HUES48 (cell line): ENCODE results near the gene NCK2.
"Not testable (repeated sequence)": the region's sequence is repeated elsewhere in the genome, so short reads cannot be mapped to it uniquely, and the experiment has no call there.

ENCODE experiments used
- H3K27ac ChIP-seq: one replicate; pipeline ENCODE4 v1.7.0; 2013; ENCODE audit warnings: low read depth, low read length, inconsistent platforms
- H3K27me3 ChIP-seq: 2 replicates; pipeline ENCODE4 v1.6.1; 2013; ENCODE audit warnings: mild to moderate bottlenecking, low read length; ENCODE audit not compliant: control insufficient read depth, insufficient read depth
- H3K36me3 ChIP-seq: 2 replicates; pipeline ENCODE4 v1.6.1; 2013; ENCODE audit warnings: low read length; ENCODE audit not compliant: control insufficient read depth, insufficient read depth
- H3K4me1 ChIP-seq: 2 replicates; pipeline ENCODE4 v1.6.1; 2013; ENCODE audit warnings: mild to moderate bottlenecking, low read length; ENCODE audit not compliant: control insufficient read depth, insufficient read depth
- H3K4me3 ChIP-seq: 2 replicates; pipeline ENCODE4 v1.5.1; 2013; ENCODE audit warnings: mild to moderate bottlenecking, low read depth, low read length
- H3K9ac ChIP-seq: 2 replicates; pipeline ENCODE4 v1.6.1; 2013; ENCODE audit warnings: mild to moderate bottlenecking, low read depth, low read length, moderate library complexity
- H3K9me3 ChIP-seq: 2 replicates; pipeline ENCODE4 v1.6.1; 2013; ENCODE audit warnings: low read length; ENCODE audit not compliant: control insufficient read depth, insufficient read depth

The NCK2 gene

GRCh38 chr2:105756865-105757264, 12.2 kb downstream of the NCK2 start:
- not testable (repeated sequence) for H3K36me3 ChIP-seq, H3K27me3 ChIP-seq, H3K27ac ChIP-seq, H3K9ac ChIP-seq, H3K4me3 ChIP-seq, H3K9me3 ChIP-seq
- H3K4me1 ChIP-seq, result peaks cover 54% of the 10 kb centered on the region

GRCh38 chr2:105757433-105757832, 12.7 kb downstream of the NCK2 start:
- no peaks in the 10 kb centered on the region for H3K9me3 ChIP-seq
- H3K9ac ChIP-seq, result no peak overlapping the region
- H3K27me3 ChIP-seq, result no peaks in the 10 kb centered on the region
- no peak overlapping the region for H3K4me3 ChIP-seq
- H3K36me3 ChIP-seq, result peaks cover 4% of the 10 kb centered on the region
- H3K4me1 ChIP-seq, result peaks cover 59% of the 10 kb centered on the region
- no peak overlapping the region for H3K27ac ChIP-seq

GRCh38 chr2:105760191-105760590, 15.5 kb downstream of the NCK2 start:
- H3K9me3 ChIP-seq, result no peaks in the 10 kb centered on the region
- 0 out of 2 replicates have a peak, but pooled peaks cover 2% of the 10 kb centered on the region for H3K36me3 ChIP-seq
- no peak overlapping the region for H3K4me3 ChIP-seq
- H3K9ac ChIP-seq, result no peak overlapping the region
- H3K27me3 ChIP-seq, result no peaks in the 10 kb centered on the region
- H3K4me1 ChIP-seq, result peaks cover 47% of the 10 kb centered on the region
- H3K27ac ChIP-seq, result no peak overlapping the region

DNA sequence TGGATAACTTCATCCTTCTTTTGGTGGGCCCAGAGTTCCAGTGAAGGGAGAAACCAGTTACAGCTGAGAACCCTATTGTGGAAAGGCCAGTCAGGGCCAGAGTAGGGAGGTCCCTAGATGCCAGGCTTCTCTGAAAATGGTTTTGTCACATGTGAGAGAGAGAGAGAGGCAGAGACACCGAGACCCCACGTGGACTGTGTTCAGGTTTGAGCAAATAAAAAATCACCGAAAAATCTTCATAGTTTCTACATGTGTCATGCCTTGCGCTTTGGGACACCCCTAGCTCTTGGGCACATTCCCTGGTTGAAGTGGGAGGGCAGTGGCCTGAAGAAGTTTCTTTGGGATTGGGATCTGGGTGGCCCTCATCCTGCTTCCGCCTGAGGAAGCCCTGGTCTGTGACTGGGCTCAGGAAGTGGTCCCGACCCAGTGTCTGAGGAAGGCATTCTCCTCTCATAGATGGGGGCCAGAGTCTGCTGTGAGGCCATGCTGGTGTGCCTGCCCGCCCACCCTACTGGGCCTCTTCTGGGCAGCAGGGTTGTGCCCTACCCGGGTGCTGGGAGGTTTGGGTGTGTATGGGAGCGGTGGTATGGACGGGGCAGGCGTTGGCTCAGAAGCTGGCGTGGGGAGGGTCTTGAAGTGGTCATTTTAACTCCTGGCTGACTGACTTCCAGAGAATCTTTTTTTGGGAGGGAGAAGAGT, 16.1 kb downstream of the NCK2 start:
- Histone ChIP-seq H3K36me3 (0 out of 2 replicates have a peak, but pooled peaks cover 2% of the 10 kb centered on the region), H3K4me1 (peaks cover 41% of the 10 kb centered on the region), H3K4me3 (no peak overlapping the region), H3K9me3 (no peaks in the 10 kb centered on the region), H3K27ac (no peak overlapping the region), H3K9ac (no peak overlapping the region), H3K27me3 (no peaks in the 10 kb centered on the region)

DNA sequence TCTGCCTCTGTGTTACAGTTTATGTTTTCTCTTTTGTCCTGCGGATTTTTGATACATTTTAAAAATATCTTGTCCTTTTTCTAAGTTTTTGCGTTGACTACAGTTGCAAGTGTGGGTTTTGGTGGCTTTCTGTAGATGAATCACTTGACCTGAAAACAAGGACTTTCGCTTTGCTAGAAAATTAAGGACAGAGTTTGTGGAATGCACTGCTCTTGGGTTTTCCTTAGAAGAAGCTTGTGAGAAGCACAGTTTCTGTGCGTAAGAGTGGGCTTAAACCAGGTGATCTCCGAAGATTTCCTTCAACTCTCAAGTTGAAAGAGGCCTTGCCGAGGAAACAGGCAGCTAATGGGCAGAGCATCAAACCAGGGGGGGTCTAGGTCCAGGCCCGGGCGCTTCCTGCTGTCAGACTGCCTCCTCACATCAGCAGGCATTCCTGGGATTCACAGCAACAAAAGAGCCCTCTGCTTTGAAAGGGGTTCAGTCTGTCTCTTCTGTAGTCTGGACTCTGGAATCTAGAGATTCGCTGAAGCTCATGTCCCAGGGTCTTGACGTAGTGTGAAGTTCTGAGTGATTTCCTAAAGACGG, 17.3 kb downstream of the NCK2 start:
- Histone ChIP-seq H3K36me3 (0 out of 2 replicates have a peak, but pooled peaks cover 2% of the 10 kb centered on the region), H3K9me3 (no peaks in the 10 kb centered on the region), H3K4me3 (no peak overlapping the region), H3K27me3 (no peaks in the 10 kb centered on the region), H3K9ac (no peak overlapping the region), H3K27ac (peak overlapping the region; percentile 65), H3K4me1 (peaks cover 34% of the 10 kb centered on the region)

DNA sequence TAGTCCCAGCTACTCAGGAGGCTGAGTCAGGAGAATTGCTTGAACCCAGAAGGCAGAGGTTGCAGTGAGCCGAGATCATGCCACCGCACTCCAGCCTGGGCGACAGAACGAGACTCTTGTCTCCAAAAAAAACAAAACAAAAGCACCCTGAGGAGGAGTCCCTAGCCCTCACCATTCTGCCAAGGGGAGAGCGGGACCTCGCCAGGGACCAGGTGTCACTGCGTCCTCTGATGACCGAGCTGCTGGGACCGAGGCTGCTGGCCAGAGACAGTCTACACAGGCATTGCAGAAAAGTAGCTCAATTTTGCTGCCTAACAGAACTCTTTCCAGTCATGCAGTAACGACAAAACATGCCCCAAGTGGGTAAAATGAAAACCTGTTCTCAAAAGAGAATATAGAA, 18.4 kb downstream of the NCK2 start:
- Histone ChIP-seq H3K4me3 (no peak overlapping the region), H3K4me1 (peaks cover 34% of the 10 kb centered on the region), H3K27me3 (no peaks in the 10 kb centered on the region), H3K36me3 (0 out of 2 replicates have a peak, but pooled peaks cover 2% of the 10 kb centered on the region), H3K9me3 (no peaks in the 10 kb centered on the region), H3K9ac (no peak overlapping the region), H3K27ac (no peak overlapping the region)

DNA sequence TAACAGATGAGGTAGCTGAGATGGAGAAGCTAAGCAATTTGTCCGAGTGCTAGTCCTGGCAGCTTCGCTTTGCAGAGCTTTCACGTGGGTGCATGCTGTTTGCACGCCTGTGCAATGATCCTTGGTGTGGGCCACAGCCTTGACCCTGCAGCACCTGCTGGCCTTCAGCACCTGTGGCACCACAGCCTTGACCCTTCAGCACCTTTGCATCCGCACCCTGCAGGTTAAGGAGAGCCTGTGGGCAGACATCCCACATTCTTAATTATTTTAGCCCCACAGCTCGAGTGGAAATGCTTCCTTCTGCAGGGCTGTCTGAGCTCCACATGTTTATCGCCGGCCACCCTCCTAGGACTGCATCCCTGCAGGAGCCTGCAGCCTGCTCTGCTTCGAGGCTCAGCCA, 19.3 kb downstream of the NCK2 start:
- H3K9ac ChIP-seq, result no peak overlapping the region
- no peaks in the 10 kb centered on the region for H3K9me3 ChIP-seq
- H3K4me1 ChIP-seq, result peaks cover 39% of the 10 kb centered on the region
- no peaks in the 10 kb centered on the region for H3K27me3 ChIP-seq
- H3K36me3 ChIP-seq, result 0 out of 2 replicates have a peak, but pooled peaks cover 2% of the 10 kb centered on the region
- no peak overlapping the region for H3K4me3 ChIP-seq
- no peak overlapping the region for H3K27ac ChIP-seq

DNA sequence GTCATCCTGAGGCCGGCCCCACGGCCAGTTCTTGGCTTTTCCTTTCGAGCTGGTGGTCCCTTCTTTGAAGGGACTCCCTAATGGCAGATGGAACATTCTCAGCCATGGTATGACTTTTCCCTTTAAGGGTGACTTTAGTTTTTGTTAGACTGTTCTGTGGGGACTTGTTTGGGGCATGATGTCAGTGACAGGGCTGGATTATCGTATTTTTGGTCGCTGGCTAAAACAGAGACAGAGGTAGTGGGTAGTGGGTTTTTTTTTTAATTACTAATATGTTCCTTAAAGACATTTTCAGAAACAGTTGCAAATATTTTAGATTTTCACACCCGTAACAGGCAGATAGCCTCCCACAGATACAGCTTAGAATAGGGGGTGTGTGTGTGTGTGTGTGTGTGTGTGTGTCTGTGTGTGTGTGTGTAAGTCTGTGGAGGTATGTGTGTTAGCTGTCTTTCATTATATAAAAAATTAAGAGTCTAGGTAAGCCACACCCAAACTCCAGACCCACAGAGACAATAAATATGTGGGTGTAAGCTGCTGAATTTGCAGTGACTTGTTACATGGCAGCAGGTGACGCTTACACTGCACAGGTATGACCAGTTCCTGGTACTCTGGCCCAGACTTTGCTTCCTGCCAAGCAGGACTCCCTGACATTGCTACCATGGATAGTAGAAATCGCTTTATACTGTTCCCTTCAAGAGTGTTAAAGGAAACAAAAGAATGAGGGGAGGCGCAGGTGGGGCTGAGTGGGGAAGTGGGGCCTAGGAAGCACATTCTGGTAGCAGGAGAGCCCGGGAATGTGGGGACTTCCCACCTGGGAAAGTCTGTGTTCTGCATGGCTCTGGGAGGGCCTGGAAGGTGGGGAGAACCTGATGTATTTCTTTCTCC, 20.9 kb downstream of the NCK2 start:
- Histone ChIP-seq H3K36me3 (0 out of 2 replicates have a peak, but pooled peaks cover 2% of the 10 kb centered on the region), H3K27ac (no peak overlapping the region), H3K27me3 (no peaks in the 10 kb centered on the region), H3K9ac (no peak overlapping the region), H3K9me3 (no peaks in the 10 kb centered on the region), H3K4me3 (no peak overlapping the region), H3K4me1 (peaks cover 39% of the 10 kb centered on the region)

DNA sequence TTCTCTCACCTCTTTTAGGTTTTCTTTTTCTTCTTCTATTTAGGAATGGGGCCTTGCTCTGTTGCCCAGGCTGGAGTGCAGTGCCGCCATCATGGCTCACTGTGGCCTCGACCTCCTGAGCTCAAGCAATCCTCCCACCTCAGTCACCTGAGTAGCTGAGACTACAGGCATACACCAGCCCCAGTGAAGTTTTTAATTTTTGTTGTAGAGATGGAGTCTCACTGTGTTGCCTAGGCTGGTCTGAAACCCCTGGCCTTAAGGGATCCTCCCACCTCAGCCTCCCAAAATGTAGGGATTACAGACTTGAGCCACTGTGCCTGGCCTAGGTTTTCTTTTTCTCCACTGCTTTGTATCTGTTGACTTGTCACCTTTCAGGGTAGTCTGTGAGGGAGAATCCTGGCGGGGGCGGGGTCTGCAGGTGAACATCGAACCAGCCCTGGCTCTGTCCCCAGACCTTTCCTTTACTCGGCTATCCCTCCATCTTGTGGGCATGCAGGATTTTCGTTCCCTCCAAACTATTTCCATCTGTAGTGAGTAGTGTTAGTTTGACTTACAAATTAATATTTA, 21.7 kb downstream of the NCK2 start:
- H3K36me3 ChIP-seq, result 0 out of 2 replicates have a peak, but pooled peaks cover 2% of the 10 kb centered on the region
- H3K27me3 ChIP-seq, result no peaks in the 10 kb centered on the region
- no peak overlapping the region for H3K4me3 ChIP-seq
- H3K4me1 ChIP-seq, result peaks cover 35% of the 10 kb centered on the region
- H3K9me3 ChIP-seq, result no peaks in the 10 kb centered on the region
- no peak overlapping the region for H3K27ac ChIP-seq
- no peak overlapping the region for H3K9ac ChIP-seq

DNA sequence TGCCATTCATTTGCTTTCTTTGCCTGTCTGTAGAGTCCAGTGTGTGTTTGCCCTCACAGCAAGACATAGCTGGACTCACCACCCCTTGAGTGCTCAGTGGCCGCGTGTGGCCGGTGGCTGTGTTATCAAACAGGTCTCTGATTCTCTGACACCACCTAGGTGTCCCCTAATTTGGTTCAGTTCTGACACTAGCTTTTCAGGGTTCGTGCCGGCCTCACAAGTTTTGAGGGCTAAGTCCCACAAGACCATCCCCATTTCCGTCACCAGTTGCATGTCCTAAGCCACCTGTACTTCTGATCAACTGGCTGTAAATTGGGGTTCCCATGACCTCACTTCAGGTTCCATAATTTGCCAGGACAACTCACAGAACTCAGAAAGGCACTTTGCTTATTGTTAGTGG, 23.5 kb downstream of the NCK2 start:
- H3K27ac ChIP-seq, result no peak overlapping the region
- H3K9me3 ChIP-seq, result no peaks in the 10 kb centered on the region
- H3K27me3 ChIP-seq, result no peaks in the 10 kb centered on the region
- 0 out of 2 replicates have a peak, but pooled peaks cover 2% of the 10 kb centered on the region for H3K36me3 ChIP-seq
- H3K4me3 ChIP-seq, result no peak overlapping the region
- H3K9ac ChIP-seq, result no peak overlapping the region
- peaks cover 32% of the 10 kb centered on the region for H3K4me1 ChIP-seq
